Activated effector memory CD4-positive, alpha-beta T cell treated with Interleukin-2 at 50 U/mL for 16 hours (primary cell): ENCODE results near the gene DNAJC4.

Experiments used
- DNase-seq: peaks from one replicate; pipeline ENCODE4 v3.0.0-alpha.2; 2020

Gene DNAJC4

DNA sequence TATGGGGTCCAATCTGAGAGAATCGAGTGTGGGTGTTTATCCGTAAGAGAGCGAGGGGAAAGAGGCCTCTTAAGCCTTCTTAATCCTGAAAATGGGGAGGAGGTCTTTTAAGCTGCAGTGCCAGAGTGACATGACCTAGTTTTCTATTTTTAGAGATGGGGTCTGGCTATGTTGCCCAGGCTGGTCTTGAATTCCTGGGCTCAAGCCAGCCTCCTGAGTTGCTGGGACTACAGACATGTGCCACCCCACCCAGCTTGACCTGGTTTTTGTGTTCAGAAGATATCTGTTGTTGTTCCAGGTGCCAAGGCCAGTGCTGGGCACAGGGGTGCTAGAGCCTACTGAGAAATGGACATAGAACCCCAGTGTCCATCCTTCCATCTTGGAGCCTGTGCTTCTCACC is 52.7 kb downstream of the DNAJC4 start:
- no peak for DNase-seq
